GM12878 (cell line): ENCODE results near the gene ZNF805. TPM values are rescaled to one million over a fixed set of nuclear protein-coding genes. Genes with fewer than 3 reads are reported as not detected.

Experiments
- ATAC-seq: fragments of 200-7000 bp; cut with Tn5 transposase; 3 replicates; pipeline ENCODE4 v1.9.1; 2020; ENCODE audit warnings: mild to moderate bottlenecking, moderate library complexity
- BruUV-seq: library from RNA; stranded (reverse); fragments of 400-500 nt; replicated peaks from 2 replicates; lab custom pipeline; 2021; lab: Mats Ljungman, UMichigan
- CTCF ChIA-PET: fragments of 300-600 bp; sonication (Branson Sonifier 250); formaldehyde crosslinking; extraction: SDS; loops from one replicate; lab custom pipeline; 2021; ENCODE audit warnings: inconsistent platforms; lab: Yijun Ruan, JAX
- POLR2A ChIA-PET: fragments of 350-600 bp; formaldehyde crosslinking; extraction: SDS; loops from one replicate; lab custom pipeline; 2021; ENCODE audit warnings: inconsistent platforms; lab: Charles Lee
- RAD21 ChIA-PET: fragments of 300-600 bp; sonication (Branson Sonifier 250); formaldehyde crosslinking; loops from one replicate; lab custom pipeline; 2023; ENCODE audit warnings: antibody characterized with exemption; ENCODE audit not compliant: unreplicated experiment; lab: Charles Lee
- SMC1A ChIA-PET: fragments of 300-600 bp; sonication (Branson Sonifier 250); formaldehyde crosslinking; loops from one replicate; lab custom pipeline; 2023; ENCODE audit not compliant: unreplicated experiment, uncharacterized antibody; lab: Charles Lee
- DNase-seq: peaks from one replicate; pipeline ENCODE4 v3.0.0-alpha.2; 2011; ENCODE audit warnings: low read depth, low spot score
- FAIRE-seq: peaks from 3 replicates; lab custom pipeline; 2011; peaks lifted over from hg19 to GRCh38; lab: Jason Lieb, UNC
- H2AFZ ChIP-seq: 2 replicates; pipeline ENCODE4 v1.6.0; 2011; ENCODE audit warnings: low read depth, low read length, control low read depth; ENCODE audit not compliant: control insufficient read depth
- H3K27ac ChIP-seq: 2 replicates; pipeline ENCODE4 v1.5.1; 2011; ENCODE audit warnings: control low read depth; ENCODE audit not compliant: control insufficient read depth, insufficient read depth
- H3K27me3 ChIP-seq, 2 experiments: replicated peaks in 1 of 2; 2 replicates each; pipeline versions ENCODE4 v1.6.0 to v1.6.1; 2011; ENCODE audit warnings: low read length in 1 of 2; ENCODE audit not compliant: control insufficient read depth in 2 of 2, insufficient read depth in 2 of 2
- H3K36me3 ChIP-seq, 2 experiments: 2 replicates each; pipeline ENCODE4 v1.5.1; 2011; ENCODE audit warnings: low read length in 1 of 2; ENCODE audit not compliant: control insufficient read depth in 2 of 2, insufficient read depth in 2 of 2
- H3K4me1 ChIP-seq: 2 replicates; pipeline ENCODE4 v1.6.1; 2011; ENCODE audit warnings: mild to moderate bottlenecking, low read length, moderate library complexity, mixed read lengths; ENCODE audit not compliant: control insufficient read depth, insufficient read depth
- H3K4me2 ChIP-seq: 2 replicates; pipeline ENCODE4 v1.6.0; 2011; ENCODE audit warnings: control low read depth; ENCODE audit not compliant: control insufficient read depth, insufficient read depth
- H3K4me3 ChIP-seq: fragments of 200-600 bp; sonication (generic); 2 replicates; pipeline ENCODE4 v1.5.1; 2016
- H3K79me2 ChIP-seq: 2 replicates; pipeline ENCODE4 v1.6.0; 2011; ENCODE audit warnings: low read length; ENCODE audit not compliant: control insufficient read depth, insufficient read depth
- H3K9ac ChIP-seq: 2 replicates; pipeline ENCODE4 v1.8.0; 2011; ENCODE audit warnings: low read length, control low read depth, mixed read lengths; ENCODE audit not compliant: control insufficient read depth, insufficient read depth
- H3K9me3 ChIP-seq: replicated peaks from 3 replicates; pipeline ENCODE4 v1.5.1; 2011; ENCODE audit warnings: mild to moderate bottlenecking, low read length; ENCODE audit not compliant: control insufficient read depth, insufficient read depth
- H4K20me1 ChIP-seq: 2 replicates; pipeline ENCODE4 v1.6.0; 2011; ENCODE audit not compliant: control insufficient read depth, insufficient read depth
- BCL3 ChIP-seq: IDR thresholded peaks from 2 replicates; pipeline ENCODE4 v1.6.1; 2011; ENCODE audit warnings: borderline replicate concordance, low read depth, mild to moderate bottlenecking, moderate library complexity, low read length; ENCODE audit not compliant: insufficient read depth, poor library complexity, severe bottlenecking
- CBFB ChIP-seq: IDR thresholded peaks from 2 replicates; pipeline ENCODE4 v1.6.1; 2016; ENCODE audit warnings: antibody characterized with exemption, low read depth
- CTCF ChIP-seq, 3 experiments: IDR thresholded peaks in 2 of 3; conservative IDR thresholded peaks in 1 of 3; 2 replicates each; pipeline ENCODE4 v1.5.1; 2011; ENCODE audit warnings: low read depth in 3 of 3, low read length in 3 of 3, mild to moderate bottlenecking in 3 of 3, control low read depth in 2 of 3, moderate library complexity in 2 of 3, inconsistent platforms in 1 of 3, mixed read lengths in 1 of 3; ENCODE audit not compliant: control insufficient read depth in 2 of 3, insufficient read depth in 1 of 3; ENCODE audit errors: extremely low read depth in 1 of 3
- HDAC2 ChIP-seq: fragments of 200-600 bp; sonication (generic); IDR thresholded peaks from 2 replicates; pipeline ENCODE4 v1.6.1; 2017
- JUNB ChIP-seq: IDR thresholded peaks from 2 replicates; pipeline ENCODE4 v1.6.1; 2016; ENCODE audit warnings: antibody characterized with exemption, mild to moderate bottlenecking
- NR2F1 ChIP-seq: fragments of 450-650 bp; conservative IDR thresholded peaks from 2 replicates; pipeline ENCODE4 v1.6.1; 2017; ENCODE audit warnings: mild to moderate bottlenecking
- POU2F2 ChIP-seq: IDR thresholded peaks from 3 replicates; pipeline ENCODE4 v1.6.1; 2011; ENCODE audit warnings: low read depth, mild to moderate bottlenecking, low read length, borderline replicate concordance
- RAD51 ChIP-seq: fragments of 450-650 bp; IDR thresholded peaks from 2 replicates; pipeline ENCODE4 v1.6.1; 2016; ENCODE audit warnings: moderate library complexity, mild to moderate bottlenecking, inconsistent platforms
- SMAD1 ChIP-seq: fragments of 450-650 bp; IDR thresholded peaks from 2 replicates; pipeline ENCODE4 v1.6.1; 2018; ENCODE audit warnings: mild to moderate bottlenecking, low read depth; ENCODE audit not compliant: partially characterized antibody
- SPI1 ChIP-seq: IDR thresholded peaks from 2 replicates; pipeline ENCODE4 v1.6.1; 2011; ENCODE audit warnings: low read depth, mild to moderate bottlenecking, low read length, moderate library complexity, borderline replicate concordance; ENCODE audit not compliant: insufficient read depth
- TCF7 ChIP-seq: IDR thresholded peaks from 2 replicates; pipeline ENCODE4 v1.6.1; 2014; ENCODE audit warnings: antibody characterized with exemption, borderline replicate concordance
- YY1 ChIP-seq: IDR thresholded peaks from 2 replicates; pipeline ENCODE4 v1.6.1; 2011; ENCODE audit warnings: low read depth, mild to moderate bottlenecking, low read length
- ZNF207 ChIP-seq: fragments of 450-650 bp; IDR thresholded peaks from 2 replicates; pipeline ENCODE4 v1.6.1; 2014; ENCODE audit warnings: antibody characterized with exemption, mild to moderate bottlenecking, borderline replicate concordance
- ZNF24 ChIP-seq: fragments of 450-650 bp; IDR thresholded peaks from 2 replicates; pipeline ENCODE4 v1.6.1; 2017; ENCODE audit warnings: antibody characterized with exemption, mild to moderate bottlenecking
- ZZZ3 ChIP-seq: IDR thresholded peaks from 2 replicates; pipeline ENCODE4 v1.6.1; 2011; ENCODE audit warnings: low read depth; ENCODE audit not compliant: control insufficient read depth, insufficient read length
- WGBS: methylation state at CpG from one replicate; pipeline ENCODE4 v1.1.6; 2016; ENCODE audit warnings: low lambda C conversion rate; ENCODE audit not compliant: insufficient replicate concordance, insufficient coverage; ENCODE audit errors: missing lambda C conversion rate; 5-methylcytosine and 5-hydroxymethylcytosine counted together
- in situ Hi-C: fragments of 300-500 bp; cut with MboI; formaldehyde crosslinking; loops from 9 replicates; pipeline ENCODE4 v1.14.3; 2018; ENCODE audit warnings: mixed read lengths
- intact Hi-C: fragments of 100-400 bp; cut with micrococcal nuclease; formaldehyde crosslinking; loops from one replicate; pipeline ENCODE4 v1.14.2; 2022; ENCODE audit not compliant: unreplicated experiment
- polyA plus RNA-seq, 11 experiments: library from polyadenylated mRNA; depleted of rRNA in 4 of 11; unstranded in 6 of 11; stranded (reverse) in 5 of 11; fragments of >200 nt; fragmentation: Nextera tagmentation in 4 of 11; fragmentation: Illumina TruSeq in 1 of 11; extraction: Ambion mirVana in 4 of 11; extraction: Trizol in 1 of 11; gene quantifications; 1 replicate in 1 of 11; 2 replicates in 10 of 11; pipeline versions ENCODE4 v1.2.1 to v1.2.3, GENCODE V29; 2011 to 2016; ENCODE audit warnings: inconsistent platforms in 2 of 11, missing spikeins in 2 of 11, low read depth in 1 of 11
- total RNA-seq, 4 experiments: library from RNA; depleted of rRNA in 3 of 4; stranded (reverse); fragments of >200 nt in 3 of 4; fragmentation: Illumina TruSeq in 1 of 4; extraction: Trizol in 1 of 4; gene quantifications; 2 replicates each; pipeline versions ENCODE4 v1.2.1 to v1.2.3, GENCODE V29; 2013 to 2021
- TF ChIP-seq, protein P1 (sequence below): fragments of 450-650 bp; IDR thresholded peaks from 2 replicates; pipeline ENCODE4 v1.6.1; 2017; ENCODE audit warnings: mild to moderate bottlenecking
- TF ChIP-seq, protein P2 (sequence below): IDR thresholded peaks from 2 replicates; pipeline ENCODE4 v1.6.1; 2011; ENCODE audit warnings: borderline replicate concordance, low read depth, mild to moderate bottlenecking, moderate library complexity, mixed read lengths, low read length; ENCODE audit not compliant: insufficient read depth; ENCODE audit errors: extremely low read length

Gene ZNF805
- total and polyA plus RNA-seq, 10 of the 15 experiments (the other 5 are each of a cell fraction or from before 2014, with no cell fraction given), result 0.31 to 8.9 (median 2.3) TPM

- ChIA-PET SMC1A (interaction anchor here (1.1 kb wide), 1 partner anchor 10 kb away, joined by 3 read pairs; no protein-coding TSS in a partner anchor), POLR2A (interaction anchor here (0.7 kb wide), 1 partner anchor 520 kb away, joined by 5 read pairs; no protein-coding TSS in a partner anchor), CTCF (interaction anchor here (0.7 kb wide), 1 partner anchor 70 kb away, joined by 4 read pairs; the partner anchor contains the start of gene ZNF304), RAD21 (no interaction called here)
- Histone ChIP-seq H4K20me1 (peaks cover 7% of the 10 kb centered on the region), H3K9ac (peak overlapping the region; percentile 82), H3K36me3 (peaks cover 6 to 17% of the 10 kb centered on the region in 2 experiments; a peak in 2 of 4 replicates), H3K4me1 (peaks cover 11% of the 10 kb centered on the region), H2AFZ (no peak overlapping the region; the same call in 1 of the 2 replicates), H3K4me3 (peak overlapping the region; percentile 86), H3K27me3 (no peaks in the 10 kb centered on the region), H3K4me2 (peak overlapping the region; percentile 75), H3K79me2 (peaks cover 54% of the 10 kb centered on the region), H3K27ac (peak overlapping the region; percentile 90), H3K9me3 (no peaks in the 10 kb centered on the region; the same call in 2 of the 3 replicates)
- 0% methylated on average over 6 of the region's 6 CpGs for WGBS
- in situ Hi-C loops (no loop called here), intact Hi-C loops (loop anchor here (1.0 kb wide), 4 partner anchors 39 to 90 kb away; partner anchors contain the start of genes TRAPPC2B, ZNF264, ZNF543 and ZNF547)
- BruUV-seq, result no TSS peak
- FAIRE-seq (no peak), DNase-seq (no peak), ATAC-seq (peak; percentile 5)
- TF ChIP-seq SMAD1 (peak; percentile 71), ZZZ3 (no peak), ZNF207 (no peak), TCF7 (no peak), POU2F2 (no peak), SPI1 (peak; percentile 45), HDAC2 (no peak), YY1 (no peak), CTCF (IDR thresholded peaks at IDR 0.05 in 2 of 3, conservative IDR thresholded peaks at IDR 0.05 in 1 of 3; ENCODE audit: control insufficient read depth in 2 of 3, extremely low read depth in 1 of 3, insufficient read depth in 1 of 3, low read depth in 3 of 3, low read length in 3 of 3) (no peak), ZNF24 (no peak), CBFB (0 out of 2 replicates have a peak, but pooled peaks have one; percentile 7), RAD51 (no peak), NR2F1 (no peak), JUNB (0 out of 2 replicates have a peak, but pooled peaks have one; percentile 15), BCL3 (no peak)
- TF ChIP-seq, protein P1, sequence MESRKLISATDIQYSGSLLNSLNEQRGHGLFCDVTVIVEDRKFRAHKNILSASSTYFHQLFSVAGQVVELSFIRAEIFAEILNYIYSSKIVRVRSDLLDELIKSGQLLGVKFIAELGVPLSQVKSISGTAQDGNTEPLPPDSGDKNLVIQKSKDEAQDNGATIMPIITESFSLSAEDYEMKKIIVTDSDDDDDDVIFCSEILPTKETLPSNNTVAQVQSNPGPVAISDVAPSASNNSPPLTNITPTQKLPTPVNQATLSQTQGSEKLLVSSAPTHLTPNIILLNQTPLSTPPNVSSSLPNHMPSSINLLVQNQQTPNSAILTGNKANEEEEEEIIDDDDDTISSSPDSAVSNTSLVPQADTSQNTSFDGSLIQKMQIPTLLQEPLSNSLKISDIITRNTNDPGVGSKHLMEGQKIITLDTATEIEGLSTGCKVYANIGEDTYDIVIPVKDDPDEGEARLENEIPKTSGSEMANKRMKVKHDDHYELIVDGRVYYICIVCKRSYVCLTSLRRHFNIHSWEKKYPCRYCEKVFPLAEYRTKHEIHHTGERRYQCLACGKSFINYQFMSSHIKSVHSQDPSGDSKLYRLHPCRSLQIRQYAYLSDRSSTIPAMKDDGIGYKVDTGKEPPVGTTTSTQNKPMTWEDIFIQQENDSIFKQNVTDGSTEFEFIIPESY, result no peak
- TF ChIP-seq, protein P2, sequence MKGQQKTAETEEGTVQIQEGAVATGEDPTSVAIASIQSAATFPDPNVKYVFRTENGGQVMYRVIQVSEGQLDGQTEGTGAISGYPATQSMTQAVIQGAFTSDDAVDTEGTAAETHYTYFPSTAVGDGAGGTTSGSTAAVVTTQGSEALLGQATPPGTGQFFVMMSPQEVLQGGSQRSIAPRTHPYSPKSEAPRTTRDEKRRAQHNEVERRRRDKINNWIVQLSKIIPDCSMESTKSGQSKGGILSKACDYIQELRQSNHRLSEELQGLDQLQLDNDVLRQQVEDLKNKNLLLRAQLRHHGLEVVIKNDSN, result no peak
These were observed 40.5 kb downstream of the ZNF805 start for GRCh38 chr19:57280962-57281400.
